Measurements from ENCODE around the gene CALM1.

Gene CALM1

DNA sequence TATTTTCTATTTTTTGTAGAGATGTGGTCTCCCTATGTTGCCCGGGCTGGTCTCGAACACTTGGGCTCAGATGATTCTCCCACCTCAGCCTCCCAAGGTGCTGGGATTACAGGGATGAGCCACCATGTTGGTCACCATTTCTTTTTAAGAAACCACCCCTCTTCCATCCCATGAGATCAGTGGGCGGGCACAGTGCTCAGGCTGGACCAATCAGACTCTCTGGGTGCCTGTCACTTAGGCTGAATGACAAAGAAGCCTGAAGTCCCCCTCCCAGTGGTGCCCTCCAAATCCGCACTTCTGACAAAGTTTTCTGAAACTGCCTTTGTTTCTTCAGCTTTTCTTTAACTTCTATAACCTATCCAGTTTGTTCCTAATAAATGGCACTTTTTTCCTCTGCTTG is 48.2 kb downstream of the CALM1 start:
- no peak overlapping the region for H3K4me3 ChIP-seq (ENCODE audit: low read depth, low read length, poor library complexity, severe bottlenecking)
- H3F3A ChIP-seq (ENCODE audit: insufficient read depth, low read length), result no peaks in the 10 kb centered on the region
- H3K4me2 ChIP-seq (ENCODE audit: low read length), result no peak overlapping the region
- H3K27me3 ChIP-seq (ENCODE audit: insufficient read depth, low read length), result no peaks in the 10 kb centered on the region
- no peaks in the 10 kb centered on the region for H3K9me2 ChIP-seq (ENCODE audit: low read depth, low read length)
- no peaks in the 10 kb centered on the region; the same call in 1 of the 2 replicates for H3K9me3 ChIP-seq (ENCODE audit: low read length)
- H3K9ac ChIP-seq (ENCODE audit: low read length), result no peak overlapping the region
- H4K20me1 ChIP-seq (ENCODE audit: insufficient read depth, low read length), result no peaks in the 10 kb centered on the region
- H3K4me1 ChIP-seq (ENCODE audit: insufficient read depth, low read length, severe bottlenecking), result no peaks in the 10 kb centered on the region
- no peak for TF ChIP-seq EZH2 (IDR thresholded peaks at IDR 0.05; ENCODE audit: borderline replicate concordance, low read length)
- TF ChIP-seq CTCF (IDR thresholded peaks at IDR 0.05; ENCODE audit: low read length), result no peak
- no peaks in the 10 kb centered on the region; the same call in 1 of the 2 replicates for H3K36me3 ChIP-seq (ENCODE audit: insufficient read depth, low read length)
- H2AFZ ChIP-seq (ENCODE audit: low read length), result no peak overlapping the region
- H3K79me2 ChIP-seq (ENCODE audit: insufficient read depth, low read length), result no peaks in the 10 kb centered on the region
- H3K27ac ChIP-seq (ENCODE audit: low read depth, low read length, poor library complexity, severe bottlenecking), result no peak overlapping the region

DNA sequence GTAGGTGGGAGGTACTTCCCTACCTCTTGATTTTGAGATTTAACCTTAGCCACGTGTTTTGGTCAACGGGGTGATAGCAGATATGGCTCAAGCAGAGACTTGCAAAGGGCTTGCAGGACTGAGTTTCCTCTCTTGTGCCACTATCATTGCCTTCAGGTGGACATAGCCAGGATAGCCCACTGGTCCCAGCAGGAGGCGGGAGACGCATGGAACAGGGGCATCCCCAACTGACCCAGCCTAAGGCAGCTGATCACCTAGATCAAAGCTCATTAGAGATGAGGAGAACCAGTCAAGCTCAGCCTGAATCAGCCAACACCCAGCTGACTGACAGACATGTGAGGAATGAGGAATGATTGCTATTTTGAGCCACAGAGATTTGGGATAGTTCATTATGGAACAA is 49.6 kb downstream of the CALM1 start:
- TF ChIP-seq CTCF (IDR thresholded peaks at IDR 0.05; ENCODE audit: low read length) (no peak), EZH2 (IDR thresholded peaks at IDR 0.05; ENCODE audit: borderline replicate concordance, low read length) (no peak)
- no peaks in the 10 kb centered on the region for H3K79me2 ChIP-seq (ENCODE audit: insufficient read depth, low read length)

GRCh38 chr14:90447720-90448497 is 51.1 kb downstream of the CALM1 start:
- TF ChIP-seq CTCF (IDR thresholded peaks at IDR 0.05; ENCODE audit: low read length), result peak; percentile 22; the same call in 1 of the 2 replicates
- TF ChIP-seq EZH2 (IDR thresholded peaks at IDR 0.05; ENCODE audit: borderline replicate concordance, low read length), result no peak
- no peaks in the 10 kb centered on the region for H3K79me2 ChIP-seq (ENCODE audit: insufficient read depth, low read length)
- H3K9me3 ChIP-seq (ENCODE audit: low read length), result no peaks in the 10 kb centered on the region; the same call in 1 of the 2 replicates
- no peak overlapping the region for H2AFZ ChIP-seq (ENCODE audit: low read length)
- H3F3A ChIP-seq (ENCODE audit: insufficient read depth, low read length), result no peaks in the 10 kb centered on the region
- H4K20me1 ChIP-seq (ENCODE audit: insufficient read depth, low read length), result no peaks in the 10 kb centered on the region
- no peaks in the 10 kb centered on the region for H3K9me2 ChIP-seq (ENCODE audit: low read depth, low read length)
- no peak overlapping the region for H3K9ac ChIP-seq (ENCODE audit: low read length)
- no peak overlapping the region for H3K4me3 ChIP-seq (ENCODE audit: low read depth, low read length, poor library complexity, severe bottlenecking)
- H3K36me3 ChIP-seq (ENCODE audit: insufficient read depth, low read length), result no peaks in the 10 kb centered on the region; the same call in 1 of the 2 replicates
- H3K4me1 ChIP-seq (ENCODE audit: insufficient read depth, low read length, severe bottlenecking), result no peaks in the 10 kb centered on the region
- H3K27me3 ChIP-seq (ENCODE audit: insufficient read depth, low read length), result no peaks in the 10 kb centered on the region
- H3K27ac ChIP-seq (ENCODE audit: low read depth, low read length, poor library complexity, severe bottlenecking), result no peak overlapping the region
- H3K4me2 ChIP-seq (ENCODE audit: low read length), result no peak overlapping the region

More for the DNA sequence above, 49.6 kb downstream of the CALM1 start:
- no peak overlapping the region for H2AFZ ChIP-seq (ENCODE audit: low read length)
- H3K36me3 ChIP-seq (ENCODE audit: insufficient read depth, low read length), result no peaks in the 10 kb centered on the region; the same call in 1 of the 2 replicates
- H3K9me2 ChIP-seq (ENCODE audit: low read depth, low read length), result no peaks in the 10 kb centered on the region
- no peaks in the 10 kb centered on the region; the same call in 1 of the 2 replicates for H3K9me3 ChIP-seq (ENCODE audit: low read length)
- no peaks in the 10 kb centered on the region for H3K4me1 ChIP-seq (ENCODE audit: insufficient read depth, low read length, severe bottlenecking)
- no peaks in the 10 kb centered on the region for H3K27me3 ChIP-seq (ENCODE audit: insufficient read depth, low read length)
- H3K27ac ChIP-seq (ENCODE audit: low read depth, low read length, poor library complexity, severe bottlenecking), result no peak overlapping the region
- no peaks in the 10 kb centered on the region for H3F3A ChIP-seq (ENCODE audit: insufficient read depth, low read length)
- H3K4me3 ChIP-seq (ENCODE audit: low read depth, low read length, poor library complexity, severe bottlenecking), result no peak overlapping the region
- H3K9ac ChIP-seq (ENCODE audit: low read length), result no peak overlapping the region
- no peak overlapping the region for H3K4me2 ChIP-seq (ENCODE audit: low read length)
- H4K20me1 ChIP-seq (ENCODE audit: insufficient read depth, low read length), result no peaks in the 10 kb centered on the region
